Neural cell (in vitro differentiated cells): Measurements from ENCODE around the gene GABBR2.

Experiments
- CTCF ChIP-seq: fragments of 450-650 bp; IDR thresholded peaks from 2 replicates; pipeline ENCODE4 v1.5.1; 2014; ENCODE audit warnings: antibody characterized with exemption, mild to moderate bottlenecking, moderate library complexity; ENCODE audit not compliant: poor library complexity, severe bottlenecking
- EP300 ChIP-seq: fragments of 450-650 bp; conservative IDR thresholded peaks from 2 replicates; pipeline ENCODE4 v1.6.1; 2014; ENCODE audit warnings: antibody characterized with exemption, mild to moderate bottlenecking, moderate library complexity; ENCODE audit not compliant: poor library complexity, severe bottlenecking
- EZH2 ChIP-seq: fragments of 200-600, 300-800 bp; shearing (Covaris generic), sonication (generic); IDR thresholded peaks from 2 replicates; pipeline ENCODE4 v1.6.1; 2014; ENCODE audit warnings: antibody characterized with exemption, low read length, borderline replicate concordance, mild to moderate bottlenecking; ENCODE audit not compliant: insufficient read depth, poor library complexity, severe bottlenecking
- POLR2AphosphoS5 ChIP-seq: IDR thresholded peaks from 2 replicates; pipeline ENCODE4 v1.6.1; 2012
- TF ChIP-seq, protein P1 (sequence below): IDR thresholded peaks from 2 replicates; pipeline ENCODE4 v1.6.1; 2012; ENCODE audit warnings: borderline replicate concordance

DNA sequence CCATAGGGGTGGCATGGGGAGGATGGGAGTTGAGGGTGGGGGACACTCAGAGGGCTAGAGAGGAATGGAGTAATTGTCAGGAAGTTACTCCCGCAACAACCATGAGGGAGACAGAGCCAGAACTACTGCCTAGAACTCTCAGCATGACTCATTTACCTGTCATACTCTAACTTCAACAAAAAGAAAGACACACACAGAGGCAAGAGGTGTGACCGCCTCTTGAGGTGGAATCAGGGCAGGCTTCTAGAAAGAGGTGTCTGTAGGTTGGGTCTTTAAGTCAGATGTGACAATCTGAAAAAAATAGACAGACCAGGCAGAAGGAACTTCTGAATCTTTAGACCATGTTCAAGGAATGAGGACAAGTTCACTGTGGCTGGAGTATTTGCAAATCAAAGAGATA lies 73.4 kb downstream of the GABBR2 start:
- TF ChIP-seq CTCF (no peak), EZH2 (no peak), EP300 (no peak), POLR2AphosphoS5 (no peak)
- TF ChIP-seq, protein P1, sequence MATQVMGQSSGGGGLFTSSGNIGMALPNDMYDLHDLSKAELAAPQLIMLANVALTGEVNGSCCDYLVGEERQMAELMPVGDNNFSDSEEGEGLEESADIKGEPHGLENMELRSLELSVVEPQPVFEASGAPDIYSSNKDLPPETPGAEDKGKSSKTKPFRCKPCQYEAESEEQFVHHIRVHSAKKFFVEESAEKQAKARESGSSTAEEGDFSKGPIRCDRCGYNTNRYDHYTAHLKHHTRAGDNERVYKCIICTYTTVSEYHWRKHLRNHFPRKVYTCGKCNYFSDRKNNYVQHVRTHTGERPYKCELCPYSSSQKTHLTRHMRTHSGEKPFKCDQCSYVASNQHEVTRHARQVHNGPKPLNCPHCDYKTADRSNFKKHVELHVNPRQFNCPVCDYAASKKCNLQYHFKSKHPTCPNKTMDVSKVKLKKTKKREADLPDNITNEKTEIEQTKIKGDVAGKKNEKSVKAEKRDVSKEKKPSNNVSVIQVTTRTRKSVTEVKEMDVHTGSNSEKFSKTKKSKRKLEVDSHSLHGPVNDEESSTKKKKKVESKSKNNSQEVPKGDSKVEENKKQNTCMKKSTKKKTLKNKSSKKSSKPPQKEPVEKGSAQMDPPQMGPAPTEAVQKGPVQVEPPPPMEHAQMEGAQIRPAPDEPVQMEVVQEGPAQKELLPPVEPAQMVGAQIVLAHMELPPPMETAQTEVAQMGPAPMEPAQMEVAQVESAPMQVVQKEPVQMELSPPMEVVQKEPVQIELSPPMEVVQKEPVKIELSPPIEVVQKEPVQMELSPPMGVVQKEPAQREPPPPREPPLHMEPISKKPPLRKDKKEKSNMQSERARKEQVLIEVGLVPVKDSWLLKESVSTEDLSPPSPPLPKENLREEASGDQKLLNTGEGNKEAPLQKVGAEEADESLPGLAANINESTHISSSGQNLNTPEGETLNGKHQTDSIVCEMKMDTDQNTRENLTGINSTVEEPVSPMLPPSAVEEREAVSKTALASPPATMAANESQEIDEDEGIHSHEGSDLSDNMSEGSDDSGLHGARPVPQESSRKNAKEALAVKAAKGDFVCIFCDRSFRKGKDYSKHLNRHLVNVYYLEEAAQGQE, result no peak
